Activated naive CD4-positive, alpha-beta T cell treated with Interleukin-2 at 50 U/mL for 16 hours (primary cell): ENCODE results near the gene ADNP2.

ENCODE experiments used
- DNase-seq: peaks from one replicate; pipeline ENCODE4 v3.0.0-alpha.2; 2020

ADNP2 gene

DNA sequence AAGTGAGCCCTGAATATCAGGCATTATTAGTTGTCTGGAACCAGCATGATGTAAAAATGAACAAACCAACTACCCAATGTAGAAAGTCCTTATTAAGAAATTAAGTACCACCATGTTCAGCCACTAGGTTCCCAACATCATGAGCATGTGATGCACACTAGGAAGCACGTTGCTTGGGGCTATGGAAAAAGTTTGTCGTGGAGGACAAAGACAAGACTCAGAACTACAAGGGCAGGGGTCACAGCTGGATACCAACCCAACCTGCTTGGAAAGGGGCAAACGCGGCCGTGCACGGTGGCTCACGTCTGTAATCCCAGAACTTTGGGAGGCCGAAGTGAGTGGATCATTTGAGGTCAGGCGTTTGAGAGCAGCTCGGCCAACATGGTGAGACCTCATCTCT is 64.0 kb downstream of the ADNP2 start:
- no peak for DNase-seq

GRCh38 chr18:80175451-80176204 is 66.6 kb downstream of the ADNP2 start:
- peak; percentile 43 for DNase-seq

- no peak for DNase-seq
Measured at GRCh38 chr18:80176334-80177073, 67.4 kb downstream of the ADNP2 start.

GRCh38 chr18:80177128-80177527 is 68.1 kb downstream of the ADNP2 start:
- no peak for DNase-seq

DNA sequence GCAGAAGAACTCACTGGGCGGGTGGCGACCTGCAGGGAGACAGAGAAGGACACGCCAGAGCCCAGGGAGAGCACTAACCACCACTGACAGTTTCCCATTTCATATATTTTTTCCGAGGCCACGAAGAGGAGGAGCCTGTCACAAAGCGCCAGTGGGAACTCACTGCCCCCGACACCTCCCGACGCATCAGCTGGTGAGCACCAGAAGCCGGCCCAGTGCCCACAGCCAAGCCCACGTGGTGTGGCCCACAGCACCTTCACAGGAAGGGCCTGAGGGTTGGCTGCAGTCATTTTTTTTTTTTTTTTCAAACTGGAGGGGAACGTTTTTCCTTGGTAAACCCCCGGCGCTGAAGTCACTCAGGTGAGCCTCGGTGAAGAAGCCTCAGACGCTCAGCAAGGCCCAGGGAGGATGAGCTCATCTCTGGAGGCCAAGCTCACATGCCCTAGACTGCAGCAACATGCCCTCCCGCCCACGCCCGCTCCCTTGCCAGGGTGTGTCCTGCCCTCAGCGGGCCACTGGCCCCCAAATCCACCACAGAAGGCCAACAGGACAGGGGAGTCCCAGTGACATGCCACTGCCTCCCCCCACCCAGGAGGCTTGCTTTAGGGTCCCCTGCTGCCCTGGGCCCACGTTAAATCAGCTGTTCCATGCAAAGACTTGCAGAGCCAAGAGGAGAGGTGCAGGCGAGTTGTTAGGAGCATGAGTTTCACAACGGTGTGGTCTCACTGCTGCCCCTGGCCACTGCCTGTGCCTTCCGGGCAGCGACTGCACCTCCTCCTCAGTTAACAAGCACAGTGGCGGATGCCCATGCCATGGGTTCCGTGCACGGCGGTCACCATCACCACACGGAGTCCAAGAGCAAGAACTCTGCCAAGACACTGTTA is 70.1 kb downstream of the ADNP2 start:
- DNase-seq, result no peak

DNA sequence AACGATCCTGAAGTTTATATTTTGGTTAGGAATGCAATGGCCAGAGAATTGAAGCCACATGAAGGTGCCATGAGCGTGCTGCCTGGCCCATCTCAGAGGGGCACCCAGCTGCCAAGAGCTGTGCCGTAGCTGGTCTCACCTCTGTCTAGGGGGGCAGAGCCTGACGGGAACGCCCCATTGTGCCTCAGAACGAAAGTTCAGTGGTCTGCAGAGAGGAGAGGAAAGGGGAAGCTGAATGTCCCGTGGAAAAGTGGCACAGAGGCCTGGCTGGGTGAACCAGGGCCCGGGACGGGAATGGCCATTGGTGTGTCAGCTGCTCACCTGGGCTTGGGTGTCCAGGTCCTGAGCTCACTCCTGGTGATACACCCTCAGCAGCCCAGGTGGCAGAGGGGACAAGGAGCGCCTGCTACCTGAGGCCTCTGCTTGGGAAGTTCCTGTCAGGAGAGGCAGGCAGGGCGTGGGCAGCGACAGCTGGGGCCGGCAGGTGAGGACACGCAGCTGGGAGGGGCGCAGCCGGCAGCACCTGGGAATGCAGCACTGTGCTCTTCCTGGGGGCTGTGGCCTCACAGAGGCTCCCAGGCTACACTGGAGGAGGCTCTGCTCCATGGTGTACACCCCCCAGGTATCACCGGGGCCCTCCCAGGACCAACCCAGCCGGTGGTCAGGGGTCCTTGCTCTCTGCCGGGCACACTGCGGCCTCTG is 70.9 kb downstream of the ADNP2 start:
- DNase-seq, result no peak

DNA sequence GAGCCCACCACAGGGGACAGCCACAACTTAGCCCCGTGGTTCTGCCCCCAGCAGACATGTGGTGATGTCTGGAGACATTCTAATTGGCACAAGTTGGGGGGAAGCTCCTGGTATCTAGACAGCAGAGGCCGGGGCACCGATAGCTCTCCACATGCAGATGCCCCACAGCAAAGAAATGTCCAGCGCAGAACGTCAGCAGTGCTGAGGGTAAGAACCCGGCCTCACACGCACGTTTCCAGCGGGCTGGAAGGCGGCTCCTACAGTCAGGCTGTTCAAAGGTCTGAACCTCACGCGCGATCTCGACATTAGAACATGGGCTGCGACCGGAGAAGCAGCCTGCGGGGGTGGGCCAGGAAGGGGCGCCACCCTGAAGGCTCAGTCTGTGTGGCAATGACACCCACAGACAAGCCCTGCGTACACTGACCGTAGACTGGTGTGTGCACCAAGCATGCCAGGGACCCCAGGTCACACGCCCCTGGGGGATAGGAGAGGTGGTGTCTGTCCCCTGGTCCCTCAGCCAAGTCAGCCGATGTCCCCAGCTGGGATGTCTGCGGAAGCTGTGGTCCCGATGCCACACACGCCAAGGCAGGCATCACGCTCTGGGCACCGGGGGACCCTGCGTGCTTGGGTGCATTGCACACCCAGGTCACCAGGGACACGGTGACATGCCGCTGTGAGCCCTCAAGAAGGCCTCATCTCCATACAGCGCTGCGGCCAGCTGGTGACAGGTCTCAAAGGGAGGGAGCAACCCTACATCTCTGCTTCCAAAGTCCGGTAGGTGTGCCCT is 71.9 kb downstream of the ADNP2 start:
- DNase-seq, result no peak

GRCh38 chr18:80181642-80182461 is 72.8 kb downstream of the ADNP2 start:
- DNase-seq, result no peak

DNA sequence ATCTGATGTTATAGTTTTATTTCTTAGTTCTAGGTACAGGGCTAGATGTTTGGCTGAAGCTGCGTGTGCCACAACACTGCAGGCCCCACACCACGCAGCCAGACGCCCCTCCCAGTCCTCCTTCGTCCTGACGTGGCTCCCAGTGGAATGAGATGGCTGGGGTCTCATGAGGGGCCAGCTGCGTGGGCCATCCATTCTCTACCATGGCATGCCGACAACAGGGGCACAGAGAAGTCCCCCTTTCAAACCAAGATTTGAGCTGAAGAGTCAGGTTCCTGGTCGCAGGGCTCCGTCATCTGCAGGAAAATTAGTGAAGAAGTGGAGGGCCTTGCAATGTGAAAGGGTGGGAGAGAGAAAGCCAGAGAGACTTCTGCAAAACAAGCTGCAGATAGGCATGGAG is 73.8 kb downstream of the ADNP2 start:
- DNase-seq, result no peak

GRCh38 chr18:80183273-80184050 is 74.4 kb downstream of the ADNP2 start:
- no peak for DNase-seq

DNA sequence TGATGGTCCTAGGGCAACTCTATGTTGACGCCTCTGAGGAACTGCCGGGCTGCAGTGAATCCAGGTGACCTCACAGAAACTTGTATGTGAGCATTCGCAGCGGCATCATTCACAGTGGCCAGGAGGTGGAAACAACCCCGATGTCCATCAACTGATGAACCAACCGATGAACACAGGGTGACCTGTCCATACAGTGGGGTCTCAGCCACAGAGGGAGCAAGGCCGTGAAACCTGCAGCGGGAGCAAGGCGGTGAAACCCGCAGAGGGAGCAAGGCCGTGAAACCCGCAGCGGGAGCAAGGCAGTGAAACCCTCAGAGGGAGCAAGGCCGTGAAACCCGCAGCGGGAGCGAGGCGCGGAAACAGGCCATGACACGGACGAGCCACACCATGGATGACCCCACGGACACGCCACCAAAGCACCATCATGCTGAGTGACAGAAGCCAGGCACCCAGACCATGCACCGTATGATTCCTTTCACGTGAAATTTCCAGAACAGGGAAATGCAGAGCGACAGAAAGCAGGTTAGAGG is 75.2 kb downstream of the ADNP2 start:
- no peak for DNase-seq

GRCh38 chr18:80185545-80185944 is 76.5 kb downstream of the ADNP2 start:
- no peak for DNase-seq

GRCh38 chr18:80187956-80188642 is 79.0 kb downstream of the ADNP2 start:
- DNase-seq, result no peak

GRCh38 chr18:80188643-80189530 is 79.8 kb downstream of the ADNP2 start:
- DNase-seq, result no peak

GRCh38 chr18:80189531-80189865 is 80.4 kb downstream of the ADNP2 start:
- no peak for DNase-seq
